Testis (tissue), 2 donors: Measurements from ENCODE around the gene PMP22.

Experiments
- POLR2A ChIP-seq: fragments of 450-650 bp; IDR thresholded peaks from one replicate; pipeline ENCODE4 v1.6.1; 2017; ENCODE audit warnings: antibody characterized with exemption, mild to moderate bottlenecking, moderate library complexity
- TF ChIP-seq, protein P1 (sequence below), 3 experiments: fragments of 450-650 bp in 2 of 3; fragments of 200-600 bp in 1 of 3; sonication (generic) in 1 of 3; IDR thresholded peaks; one replicate each; pipeline ENCODE4 v1.5.1; 2016 to 2019; ENCODE audit warnings: antibody characterized with exemption in 3 of 3, mild to moderate bottlenecking in 2 of 3, moderate library complexity in 1 of 3

DNA sequence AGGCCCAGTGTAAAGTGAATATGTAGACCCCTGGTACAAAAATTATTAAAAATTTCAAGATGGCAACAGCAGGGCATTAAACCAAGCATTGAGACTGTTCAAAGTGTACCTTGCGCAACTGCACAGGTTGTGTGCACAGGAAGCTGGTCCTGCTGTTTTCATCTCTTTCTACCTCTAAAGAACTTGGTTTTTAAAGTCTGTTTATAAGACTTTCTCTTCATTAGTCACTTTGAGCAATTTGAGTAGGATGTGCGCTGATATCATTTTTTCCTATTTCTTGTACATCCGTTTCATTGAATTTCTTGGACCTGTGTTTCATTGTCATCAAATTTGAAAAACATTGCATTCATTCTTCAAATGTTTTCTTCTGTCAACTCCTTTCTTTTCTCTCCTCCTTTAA, 16.8 kb upstream of the PMP22 start:
- TF ChIP-seq, protein P1, sequence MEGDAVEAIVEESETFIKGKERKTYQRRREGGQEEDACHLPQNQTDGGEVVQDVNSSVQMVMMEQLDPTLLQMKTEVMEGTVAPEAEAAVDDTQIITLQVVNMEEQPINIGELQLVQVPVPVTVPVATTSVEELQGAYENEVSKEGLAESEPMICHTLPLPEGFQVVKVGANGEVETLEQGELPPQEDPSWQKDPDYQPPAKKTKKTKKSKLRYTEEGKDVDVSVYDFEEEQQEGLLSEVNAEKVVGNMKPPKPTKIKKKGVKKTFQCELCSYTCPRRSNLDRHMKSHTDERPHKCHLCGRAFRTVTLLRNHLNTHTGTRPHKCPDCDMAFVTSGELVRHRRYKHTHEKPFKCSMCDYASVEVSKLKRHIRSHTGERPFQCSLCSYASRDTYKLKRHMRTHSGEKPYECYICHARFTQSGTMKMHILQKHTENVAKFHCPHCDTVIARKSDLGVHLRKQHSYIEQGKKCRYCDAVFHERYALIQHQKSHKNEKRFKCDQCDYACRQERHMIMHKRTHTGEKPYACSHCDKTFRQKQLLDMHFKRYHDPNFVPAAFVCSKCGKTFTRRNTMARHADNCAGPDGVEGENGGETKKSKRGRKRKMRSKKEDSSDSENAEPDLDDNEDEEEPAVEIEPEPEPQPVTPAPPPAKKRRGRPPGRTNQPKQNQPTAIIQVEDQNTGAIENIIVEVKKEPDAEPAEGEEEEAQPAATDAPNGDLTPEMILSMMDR (IDR thresholded peaks at IDR 0.05): no peak
- TF ChIP-seq POLR2A: no peak
